C4-2B (cell line): ENCODE results near the gene MICAL2.

Source experiments
- CTCF ChIP-seq: fragments of 450-650 bp; conservative IDR thresholded peaks from 2 replicates; pipeline ENCODE4 v1.5.1; 2017; ENCODE audit warnings: mild to moderate bottlenecking
- ZFX ChIP-seq: fragments of 450-650 bp; IDR thresholded peaks from 2 replicates; pipeline ENCODE4 v1.6.1; 2017

- TF ChIP-seq CTCF (peak; percentile 80), ZFX (no peak)
Measured at GRCh38 chr11:12288931-12289666, 178.7 kb downstream of the MICAL2 start.
